Chondrocyte (in vitro differentiated cells): Measurements from ENCODE around the gene DRD4. TPM values are rescaled to one million over a fixed set of nuclear protein-coding genes. Genes with fewer than 3 reads are reported as not detected.
A peak's percentile ranks its signal among the peaks of the same experiment; 100 is the strongest.

Experiments
- DNase-seq: peaks from one replicate; pipeline ENCODE4 v3.0.0; 2021; ENCODE audit warnings: mixed read lengths, low spot score
- H3K27ac Mint-ChIP-seq: one replicate; pipeline ENCODE4 v1.8.0; 2021; ENCODE audit warnings: mild to moderate bottlenecking, moderate library complexity, mixed read lengths; ENCODE audit not compliant: unreplicated experiment
- H3K27me3 Mint-ChIP-seq: 2 replicates; pipeline ENCODE4 v1.8.0; 2021; ENCODE audit warnings: low read depth, mixed read lengths
- H3K36me3 Mint-ChIP-seq: 2 replicates; pipeline ENCODE4 v1.8.0; 2021; ENCODE audit warnings: low read depth, mixed read lengths
- H3K4me1 Mint-ChIP-seq: 2 replicates; pipeline ENCODE4 v1.8.0; 2021; ENCODE audit warnings: low read depth, mild to moderate bottlenecking, mixed read lengths
- H3K4me3 Mint-ChIP-seq: one replicate; pipeline ENCODE4 v1.8.0; 2021; ENCODE audit warnings: mild to moderate bottlenecking, moderate library complexity, mixed read lengths; ENCODE audit not compliant: unreplicated experiment
- H3K9me3 Mint-ChIP-seq: 2 replicates; pipeline ENCODE4 v1.8.0; 2021; ENCODE audit warnings: low read depth, mixed read lengths
- CTCF ChIP-seq: fragments of 200-600 bp; sonication (generic); IDR thresholded peaks from 2 replicates; pipeline ENCODE4 v1.5.0; 2021; ENCODE audit warnings: antibody characterized with exemption, mild to moderate bottlenecking, moderate library complexity
- total RNA-seq: library from RNA; stranded (reverse); gene quantifications from 3 replicates; pipeline ENCODE4 v1.2.1, GENCODE V29; 2021

DRD4 gene
- total RNA-seq, 1 donor from 2014 or later, result 0.55 TPM

DNA sequence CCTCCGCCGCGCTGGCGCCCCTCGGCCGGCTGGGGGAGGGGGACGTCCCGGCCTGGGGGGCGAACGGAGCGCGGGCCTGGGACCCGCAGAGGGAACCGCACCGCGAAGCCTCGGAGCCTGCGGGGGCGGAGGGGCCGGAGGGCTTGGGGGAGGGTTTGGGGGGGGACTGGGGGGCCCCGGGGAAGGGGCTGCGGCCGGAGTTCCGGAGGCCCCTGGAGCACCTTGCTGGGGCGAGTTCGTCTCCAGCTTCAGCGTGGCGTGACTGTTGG is 9.8 kb upstream of the DRD4 start:
- no peak for DNase-seq
- Mint-ChIP-seq H3K4me1 (peaks cover 29% of the 10 kb centered on the region), H3K36me3 (no peaks in the 10 kb centered on the region), H3K9me3 (no peaks in the 10 kb centered on the region), H3K4me3 (no peak overlapping the region), H3K27me3 (no peaks in the 10 kb centered on the region), H3K27ac (no peak overlapping the region)
- no peak for TF ChIP-seq CTCF

GRCh38 chr11:628056-628455 is 9.0 kb upstream of the DRD4 start:
- Mint-ChIP-seq H3K4me3 (peak overlapping the region; percentile 33), H3K27ac (peak overlapping the region; percentile 98), H3K4me1 (peaks cover 29% of the 10 kb centered on the region), H3K9me3 (no peaks in the 10 kb centered on the region), H3K27me3 (no peaks in the 10 kb centered on the region), H3K36me3 (no peaks in the 10 kb centered on the region)
- no peak for DNase-seq
- TF ChIP-seq CTCF, result no peak

GRCh38 chr11:629237-629583 is 7.9 kb upstream of the DRD4 start:
- no peaks in the 10 kb centered on the region for H3K9me3 Mint-ChIP-seq
- peak; percentile 52 for TF ChIP-seq CTCF
- H3K27me3 Mint-ChIP-seq, result no peaks in the 10 kb centered on the region
- H3K27ac Mint-ChIP-seq, result peak overlapping the region; percentile 98
- peak overlapping the region; percentile 50 for H3K4me3 Mint-ChIP-seq
- peaks cover 21% of the 10 kb centered on the region for H3K4me1 Mint-ChIP-seq
- H3K36me3 Mint-ChIP-seq, result no peaks in the 10 kb centered on the region
- no peak for DNase-seq

DNA sequence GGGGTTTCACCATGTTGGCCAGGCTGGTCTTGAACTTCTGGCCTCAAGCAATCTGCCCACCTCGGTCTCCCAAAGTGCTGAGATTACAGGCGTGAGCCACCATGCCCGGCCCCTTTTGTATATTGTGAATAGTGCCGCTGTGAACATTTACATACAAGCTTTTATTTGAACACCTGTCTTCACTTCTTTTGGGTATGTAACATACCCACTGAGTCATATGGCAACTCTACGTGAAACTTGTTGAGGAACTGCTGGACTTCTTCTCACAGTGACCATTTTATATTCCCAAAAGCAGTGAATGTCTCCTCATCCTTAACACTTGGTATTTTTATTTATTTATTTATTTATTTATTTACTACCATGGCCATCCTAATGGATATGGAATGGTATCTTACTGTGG is 6.2 kb upstream of the DRD4 start:
- H3K27me3 Mint-ChIP-seq, result no peaks in the 10 kb centered on the region
- H3K9me3 Mint-ChIP-seq, result no peaks in the 10 kb centered on the region

DNA sequence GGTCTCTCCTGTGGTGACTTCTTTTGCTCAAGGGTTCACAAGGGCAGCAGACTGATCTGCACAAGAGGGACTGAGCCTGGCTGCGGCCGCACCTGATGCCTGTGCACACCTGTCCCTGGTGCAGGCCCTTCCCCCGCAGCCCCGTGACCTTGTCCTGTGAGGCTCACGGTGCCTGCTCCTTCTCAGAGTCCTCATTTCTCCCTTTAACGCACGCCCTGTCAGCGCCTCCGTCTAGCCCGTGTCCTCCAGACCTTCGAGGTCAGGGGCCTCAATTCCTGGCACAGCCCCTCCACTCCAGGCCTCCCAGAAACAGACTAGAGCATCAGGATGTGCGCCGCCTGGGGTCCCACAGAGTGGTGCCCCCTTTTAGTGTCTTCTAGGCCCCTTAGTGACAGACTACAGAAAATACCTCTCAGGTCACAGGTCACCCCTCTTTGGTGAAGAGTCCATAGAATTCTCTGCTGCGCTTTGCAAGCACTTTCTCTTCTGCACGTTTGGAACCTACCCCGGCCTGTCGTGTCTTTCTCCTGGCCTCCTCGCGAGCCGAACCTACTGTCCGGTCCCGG is 1.0 kb upstream of the DRD4 start:
- no peak for TF ChIP-seq CTCF
- Mint-ChIP-seq H3K36me3 (no peaks in the 10 kb centered on the region), H3K4me1 (peaks cover 14% of the 10 kb centered on the region), H3K27ac (no peak overlapping the region), H3K27me3 (no peaks in the 10 kb centered on the region), H3K9me3 (no peaks in the 10 kb centered on the region), H3K4me3 (no peak overlapping the region)
- DNase-seq, result no peak

More for the DNA sequence above, 6.2 kb upstream of the DRD4 start:
- Mint-ChIP-seq H3K4me3 (no peak overlapping the region), H3K27ac (no peak overlapping the region), H3K36me3 (no peaks in the 10 kb centered on the region), H3K4me1 (peaks cover 21% of the 10 kb centered on the region)
- no peak for DNase-seq
- TF ChIP-seq CTCF, result no peak
